ENCODE measurements around the gene EBNA1BP2. TPM values are rescaled to one million over a fixed set of nuclear protein-coding genes. Genes with fewer than 3 reads are reported as not detected.
"Not testable (repeated sequence)": the region's sequence is repeated elsewhere in the genome, so short reads cannot be mapped to it uniquely, and the experiment has no call there.

Gene EBNA1BP2
- total and polyA plus RNA-seq, 2 experiments from 2014 or later: 48.2 to 65.0 TPM

DNA sequence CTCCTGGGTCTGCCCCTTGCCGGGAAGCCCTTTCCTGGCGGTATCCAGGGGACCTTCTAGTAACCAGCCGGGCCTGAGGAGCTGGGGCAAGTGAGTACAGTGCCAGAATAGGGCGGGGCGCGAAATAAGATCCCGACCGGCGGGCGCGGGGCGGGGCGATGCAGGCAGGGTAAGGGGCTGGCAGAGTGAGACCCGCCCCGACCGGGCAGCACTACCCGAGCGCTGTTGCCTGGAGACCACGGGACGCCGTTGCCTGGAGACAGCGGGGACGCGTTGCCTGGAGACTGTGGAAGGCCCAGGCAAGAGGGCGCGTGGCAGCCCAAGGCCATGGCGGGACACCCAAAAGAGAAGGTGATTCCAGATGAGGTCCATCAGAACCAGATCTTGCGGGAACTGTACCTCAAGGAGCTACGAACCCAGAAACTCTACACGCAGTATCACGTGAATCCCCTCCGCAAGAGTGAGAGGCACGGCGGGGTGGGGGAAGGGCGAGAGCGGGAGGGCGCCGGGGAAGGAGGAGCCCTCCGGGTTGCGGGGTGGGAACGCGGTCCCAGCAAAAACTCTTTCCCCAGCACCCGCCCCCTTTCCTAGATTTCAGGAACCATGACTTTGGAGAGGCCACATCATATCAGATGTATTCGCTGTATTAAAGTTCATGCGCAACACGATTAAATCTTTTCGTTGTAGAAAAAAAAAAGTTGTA is 24.3 kb downstream of the EBNA1BP2 start:
- DNase-seq (ENCODE audit: low read depth in 1 of 2, low spot score in 1 of 2): peak; percentile 82 to 96
- TF ChIP-seq CTCF (IDR thresholded peaks at IDR 0.05; ENCODE audit: low read depth, low read length): no peak
- H3K9me3 ChIP-seq (ENCODE audit: low read depth): no peaks in the 10 kb centered on the region
- H3K27me3 ChIP-seq: no peaks in the 10 kb centered on the region
- peak overlapping the region; percentile 35 for H3K4me3 ChIP-seq
- peak overlapping the region; percentile 43 for H3K27ac ChIP-seq
- H3K4me1 ChIP-seq (ENCODE audit: low read depth): no peaks in the 10 kb centered on the region
- H3K36me3 ChIP-seq: no peaks in the 10 kb centered on the region

- no peaks in the 10 kb centered on the region for H3K27me3 ChIP-seq
- DNase-seq (ENCODE audit: low read depth in 1 of 2, low spot score in 1 of 2): peak in 1 of 2 donors; percentile 74
- no peaks in the 10 kb centered on the region for H3K4me1 ChIP-seq (ENCODE audit: low read depth)
- no peaks in the 10 kb centered on the region for H3K9me3 ChIP-seq (ENCODE audit: low read depth)
- no peak overlapping the region for H3K4me3 ChIP-seq
- no peaks in the 10 kb centered on the region for H3K36me3 ChIP-seq
- H3K27ac ChIP-seq: no peak overlapping the region
- no peak for TF ChIP-seq CTCF (IDR thresholded peaks at IDR 0.05; ENCODE audit: low read depth, low read length)
Measured at GRCh38 chr1:43144237-43144636, 27.9 kb downstream of the EBNA1BP2 start.

GRCh38 chr1:43143441-43143888 is 28.6 kb downstream of the EBNA1BP2 start:
- peak; percentile 31 for TF ChIP-seq CTCF (IDR thresholded peaks at IDR 0.05; ENCODE audit: low read depth, low read length)
- peak in 1 of 2 donors; percentile 7 for DNase-seq (ENCODE audit: low read depth in 1 of 2, low spot score in 1 of 2)
- H3K27ac ChIP-seq: no peak overlapping the region

GRCh38 chr1:43140583-43140982 is 31.5 kb downstream of the EBNA1BP2 start:
- Histone ChIP-seq H3K27me3 (no peaks in the 10 kb centered on the region), H3K4me1 (ENCODE audit: low read depth) (peaks cover 13% of the 10 kb centered on the region), H3K4me3 (no peak overlapping the region), H3K36me3 (no peaks in the 10 kb centered on the region), H3K27ac (no peak overlapping the region), H3K9me3 (ENCODE audit: low read depth) (no peaks in the 10 kb centered on the region)
- TF ChIP-seq CTCF (IDR thresholded peaks at IDR 0.05; ENCODE audit: low read depth, low read length): no peak
- no peak for DNase-seq (ENCODE audit: low read depth in 1 of 2, low spot score in 1 of 2)

More at GRCh38 chr1:43143441-43143888, 28.6 kb downstream of the EBNA1BP2 start:
- Histone ChIP-seq H3K36me3 (no peaks in the 10 kb centered on the region), H3K4me3 (no peak overlapping the region), H3K27me3 (no peaks in the 10 kb centered on the region), H3K4me1 (ENCODE audit: low read depth) (no peaks in the 10 kb centered on the region), H3K9me3 (ENCODE audit: low read depth) (no peaks in the 10 kb centered on the region)

DNA sequence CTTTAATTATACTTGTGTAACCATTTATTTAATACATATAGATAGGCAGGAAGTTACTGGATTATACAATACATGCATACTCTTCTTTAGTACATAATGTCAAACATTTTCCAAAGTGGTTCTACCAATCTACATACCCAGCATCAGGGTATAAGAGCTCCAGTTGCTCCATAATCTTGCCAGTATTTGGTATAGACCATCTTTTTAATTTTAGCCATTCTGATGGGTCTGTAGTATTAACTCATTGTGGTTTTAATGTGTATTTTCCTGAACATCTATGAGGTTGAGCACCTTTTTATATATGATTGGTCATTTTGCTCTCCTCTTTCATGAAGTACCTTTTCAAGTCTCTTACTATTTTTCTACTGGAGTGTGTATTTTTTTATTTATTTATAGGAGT is 32.1 kb downstream of the EBNA1BP2 start:
- Histone ChIP-seq H3K4me3 (no peak overlapping the region), H3K27me3 (no peaks in the 10 kb centered on the region), H3K27ac (no peak overlapping the region), H3K36me3 (no peaks in the 10 kb centered on the region), H3K9me3 (ENCODE audit: low read depth) (no peaks in the 10 kb centered on the region), H3K4me1 (ENCODE audit: low read depth) (peaks cover 13% of the 10 kb centered on the region)
- DNase-seq (ENCODE audit: low read depth in 1 of 2, low spot score in 1 of 2): no peak
- TF ChIP-seq CTCF (IDR thresholded peaks at IDR 0.05; ENCODE audit: low read depth, low read length): no peak

DNA sequence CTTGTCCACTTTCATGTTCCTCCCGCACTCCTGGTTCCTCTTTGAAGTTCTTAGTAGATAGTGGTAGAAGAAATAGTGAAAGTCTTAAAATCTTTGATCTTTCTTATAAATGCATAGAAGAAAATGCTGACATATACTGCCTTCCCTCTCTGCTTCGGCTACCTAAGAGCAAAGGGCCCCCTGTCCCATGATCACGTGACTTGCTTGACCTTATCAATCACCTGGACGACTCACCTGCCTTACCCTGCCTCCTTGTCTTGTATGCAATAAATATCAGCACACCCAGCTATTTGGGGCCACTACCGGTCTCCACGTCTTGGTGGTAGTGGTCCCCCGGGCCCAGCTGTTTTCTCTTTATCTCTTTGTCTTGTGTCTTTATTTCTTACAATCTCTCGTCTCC is 32.8 kb downstream of the EBNA1BP2 start:
- peaks cover 13% of the 10 kb centered on the region for H3K4me1 ChIP-seq (ENCODE audit: low read depth)
- not testable (repeated sequence) for DNase-seq (ENCODE audit: low read depth in 1 of 2, low spot score in 1 of 2); H3K27ac ChIP-seq; H3K27me3 ChIP-seq; H3K4me3 ChIP-seq; H3K36me3 ChIP-seq; H3K9me3 ChIP-seq (ENCODE audit: low read depth)
